Measurements from ENCODE around the gene CELF4.

GRCh38 chr18:37294951-37295350 is 270.6 kb downstream of the CELF4 start:
- TF ChIP-seq CTCF (conservative IDR thresholded peaks at IDR 0.05 in 1 of 2, IDR thresholded peaks at IDR 0.05 in 1 of 2; ENCODE audit: low read depth in 1 of 2, low read length in 2 of 2) (peak in 1 of 2 donors; percentile 29), EZH2 (IDR thresholded peaks at IDR 0.05; ENCODE audit: low read length, missing control alignments) (no peak)
